ENCODE data around the gene NDE1.
A peak's percentile ranks its signal among the peaks of the same experiment; 100 is the strongest.
"Not testable (repeated sequence)": the region's sequence is repeated elsewhere in the genome, so short reads cannot be mapped to it uniquely, and the experiment has no call there.

Gene NDE1

DNA sequence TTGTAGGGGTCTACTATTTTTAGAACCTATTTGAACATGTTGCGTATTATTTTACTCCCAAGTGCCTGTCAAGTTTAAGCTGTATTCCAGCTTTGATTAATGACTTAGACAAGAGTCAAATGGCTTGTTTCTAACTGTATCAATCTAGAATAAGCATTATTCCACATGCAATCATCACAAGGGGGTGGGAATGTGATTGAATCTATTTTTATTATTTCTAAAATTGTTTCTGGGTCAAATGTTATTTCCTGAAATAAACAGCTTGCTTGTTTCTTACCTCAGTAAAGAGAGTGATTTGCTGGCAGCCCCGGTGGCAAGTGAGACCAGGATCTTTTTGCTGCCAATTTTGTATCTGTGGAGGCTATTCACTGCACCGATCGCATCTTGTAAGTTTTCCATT is 28.6 kb upstream of the NDE1 start:
- DNase-seq, result no peak

DNA sequence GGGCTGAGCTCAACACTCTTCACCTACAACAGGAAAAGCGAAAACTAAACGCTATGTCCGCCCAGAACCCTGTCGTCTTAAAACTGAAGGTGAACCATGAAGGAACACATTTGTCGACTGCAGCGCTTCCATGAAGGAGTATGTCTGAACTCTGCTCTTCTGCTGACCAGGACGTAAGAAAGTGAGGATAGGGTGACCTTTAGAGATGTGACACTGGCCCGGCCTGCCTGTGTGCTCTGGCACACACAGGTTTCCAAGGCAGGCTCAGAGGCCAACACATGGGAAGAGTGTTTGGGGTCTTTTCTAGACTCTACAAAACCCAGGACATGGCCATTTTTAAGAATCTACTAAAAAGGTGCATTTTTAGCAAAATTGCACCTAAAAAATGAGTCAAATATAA is 28.2 kb upstream of the NDE1 start:
- DNase-seq, result no peak

DNA sequence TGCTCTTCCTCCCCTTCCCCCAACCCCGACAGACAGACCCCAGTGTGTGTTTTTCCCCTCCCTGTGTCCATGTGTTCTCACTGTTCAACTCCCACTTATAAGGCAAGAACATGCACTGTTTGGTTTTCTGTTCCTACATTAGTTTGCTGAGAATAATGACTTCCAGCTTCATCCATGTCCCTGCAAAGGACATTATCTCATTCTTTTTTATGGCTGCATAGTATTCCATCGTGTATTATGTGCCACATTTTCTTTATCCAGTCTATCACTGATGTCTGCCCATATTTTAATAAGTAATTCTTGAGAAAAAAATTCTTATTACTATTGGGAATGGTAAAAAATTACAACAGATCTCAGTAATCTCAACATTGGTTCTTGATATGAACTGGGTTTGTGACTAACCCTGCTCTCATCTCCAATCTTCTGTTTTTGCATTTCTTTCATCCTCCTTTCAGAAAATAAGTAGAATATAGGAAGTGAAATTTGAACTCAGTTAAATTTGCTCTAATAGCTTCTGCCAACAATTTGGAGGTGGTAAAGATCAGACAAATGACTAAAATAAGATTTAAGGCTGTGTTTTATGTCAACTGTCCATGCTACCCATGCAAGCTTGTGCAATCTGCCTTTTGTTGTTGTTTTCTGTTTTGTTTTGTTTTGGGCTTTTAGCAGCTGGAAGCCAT is 18.2 kb upstream of the NDE1 start:
- no peak for DNase-seq

DNA sequence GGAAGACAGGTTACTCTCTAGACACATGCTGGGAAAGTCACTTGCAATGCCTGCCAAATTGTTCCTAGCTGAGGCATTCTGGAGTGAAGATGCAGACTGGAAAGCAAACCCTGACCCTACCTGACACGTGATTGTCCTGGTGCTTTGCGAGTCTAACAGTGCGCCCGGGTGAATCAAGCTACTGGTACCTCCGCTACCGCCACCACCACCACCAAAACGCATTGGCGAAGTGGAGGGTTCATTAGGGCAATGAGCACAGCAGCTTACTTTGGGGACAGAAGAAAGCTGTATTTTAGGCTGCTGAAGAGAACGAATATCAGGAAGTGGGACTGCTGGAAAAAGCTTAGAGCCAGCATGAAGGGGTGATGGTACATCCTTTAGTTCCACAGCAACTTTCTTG is 14.1 kb upstream of the NDE1 start:
- no peak for DNase-seq

DNA sequence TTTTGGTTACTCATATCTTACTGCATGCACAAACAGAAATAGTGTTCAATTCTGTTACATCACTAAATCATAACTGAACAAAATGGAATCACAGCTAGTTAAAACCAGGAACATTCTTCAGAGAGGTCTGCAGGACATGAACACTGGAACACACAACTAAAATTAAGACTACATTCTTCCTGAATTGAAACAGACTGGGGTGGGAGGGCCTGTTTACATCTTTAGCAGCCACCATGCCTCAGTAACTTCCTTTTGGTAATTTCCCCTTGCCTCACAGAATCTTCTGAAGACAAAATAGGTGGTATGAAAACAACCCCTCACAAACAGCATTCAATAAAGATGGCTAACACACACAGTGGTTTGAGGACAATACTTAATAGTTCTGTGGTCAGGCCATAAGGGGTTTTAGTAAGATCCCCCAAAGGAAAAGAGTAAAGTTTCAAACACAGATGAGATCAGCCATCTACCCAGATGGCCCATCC is 13.6 kb upstream of the NDE1 start:
- no peak for DNase-seq

DNA sequence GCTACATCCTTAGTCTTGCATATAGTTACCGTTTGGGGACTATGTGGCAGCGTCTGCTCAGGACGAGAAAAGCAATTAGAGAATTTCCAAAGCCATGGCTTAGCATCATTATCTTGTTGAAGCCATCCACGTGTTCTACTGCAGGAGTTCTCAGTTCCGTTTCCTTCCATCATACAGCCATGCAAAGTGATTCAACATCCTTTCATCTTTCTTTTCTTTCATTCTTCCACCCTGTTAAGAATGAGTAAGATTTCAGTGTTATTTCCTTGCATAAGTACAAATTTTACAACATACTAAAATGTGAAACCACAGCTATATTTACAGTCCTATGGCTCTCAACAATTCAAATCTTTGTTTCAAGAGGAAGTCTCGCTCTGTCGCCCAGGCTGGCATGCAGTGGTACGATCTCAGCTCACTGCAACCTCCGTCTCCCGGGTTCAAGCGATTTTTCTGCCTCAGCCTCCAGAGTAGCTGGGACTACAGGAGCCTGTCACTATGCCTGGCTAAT is 10.9 kb upstream of the NDE1 start:
- DNase-seq, result no peak

DNA sequence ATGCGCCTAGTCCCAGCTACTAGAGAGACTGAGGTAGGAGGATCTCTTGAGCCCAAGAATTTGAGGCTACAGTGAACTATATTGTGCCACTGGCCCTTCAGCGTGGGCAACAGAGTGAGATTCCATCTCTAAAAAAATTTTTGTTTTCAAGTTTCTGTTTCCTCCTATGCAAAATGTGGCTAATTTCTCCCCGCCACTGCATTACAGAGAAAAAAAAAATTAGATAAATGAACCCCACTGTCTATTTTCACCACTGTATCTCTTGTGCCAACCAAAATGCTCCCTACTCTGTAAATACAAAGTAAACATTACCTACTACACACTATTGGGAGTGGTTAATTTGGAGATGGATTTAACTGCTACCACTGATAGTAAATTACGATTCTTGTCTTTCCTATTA is 9.1 kb upstream of the NDE1 start:
- DNase-seq, result no peak

DNA sequence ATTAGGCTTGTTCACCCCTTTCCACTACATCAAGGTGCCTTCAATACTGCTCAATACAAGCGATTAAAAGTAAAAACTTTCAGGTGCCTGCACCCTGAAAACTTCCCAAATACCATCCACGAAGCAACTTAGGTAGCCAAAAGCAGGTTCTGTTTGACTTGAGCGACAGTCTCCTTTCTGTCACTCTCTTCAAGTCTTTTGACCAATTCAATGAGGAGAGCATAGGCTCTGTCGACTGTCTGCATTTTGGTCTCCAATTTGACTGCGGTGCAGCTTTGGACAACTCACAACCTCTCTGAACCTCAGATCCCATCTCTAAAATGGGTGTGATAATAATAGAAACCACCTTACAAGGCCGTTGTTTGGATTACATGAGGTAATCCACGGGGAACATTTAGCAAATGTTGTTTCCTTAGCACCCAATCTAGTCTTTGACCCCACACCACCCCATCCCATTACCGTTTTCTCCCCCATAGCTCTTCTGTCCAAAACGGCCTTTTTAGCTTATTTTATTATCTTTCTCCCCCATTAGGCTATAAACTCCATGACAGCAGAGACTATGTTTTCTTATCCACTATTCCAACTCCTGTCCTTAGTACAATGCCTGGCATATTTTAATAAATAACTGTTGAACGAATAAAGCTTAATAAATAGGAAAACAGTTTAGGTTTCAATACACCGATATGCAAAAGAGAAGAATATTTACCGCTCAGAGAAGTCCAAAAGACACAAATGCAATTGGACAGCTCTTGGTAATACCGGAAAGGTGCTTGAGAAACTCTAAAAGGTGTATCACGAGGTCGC is 8.1 kb upstream of the NDE1 start:
- DNase-seq, result no peak

DNA sequence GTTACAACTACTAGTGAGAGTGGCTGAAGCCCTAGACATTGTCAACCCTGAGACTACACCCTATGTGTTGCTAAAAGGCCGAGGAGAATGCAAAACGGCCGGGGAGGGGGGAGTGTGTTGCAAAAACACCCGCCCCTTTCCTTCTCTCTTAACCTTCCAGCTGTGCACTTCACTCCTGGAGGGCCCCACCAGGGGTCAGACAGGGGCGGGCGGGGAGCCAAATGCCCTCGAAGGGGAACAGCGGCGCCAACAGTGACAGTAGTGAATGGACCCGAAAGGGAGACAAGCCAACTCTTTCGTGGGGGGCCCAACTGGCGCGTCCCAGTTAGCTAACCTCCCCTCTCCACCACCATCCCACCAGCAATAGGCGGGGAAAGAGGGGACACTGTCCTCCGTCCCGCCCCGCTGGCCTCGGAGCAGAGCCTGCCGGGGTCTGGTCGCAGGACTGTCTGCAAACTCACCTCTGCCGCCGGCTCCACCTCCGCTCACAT is 7.4 kb upstream of the NDE1 start:
- DNase-seq, result peak; percentile 46

DNA sequence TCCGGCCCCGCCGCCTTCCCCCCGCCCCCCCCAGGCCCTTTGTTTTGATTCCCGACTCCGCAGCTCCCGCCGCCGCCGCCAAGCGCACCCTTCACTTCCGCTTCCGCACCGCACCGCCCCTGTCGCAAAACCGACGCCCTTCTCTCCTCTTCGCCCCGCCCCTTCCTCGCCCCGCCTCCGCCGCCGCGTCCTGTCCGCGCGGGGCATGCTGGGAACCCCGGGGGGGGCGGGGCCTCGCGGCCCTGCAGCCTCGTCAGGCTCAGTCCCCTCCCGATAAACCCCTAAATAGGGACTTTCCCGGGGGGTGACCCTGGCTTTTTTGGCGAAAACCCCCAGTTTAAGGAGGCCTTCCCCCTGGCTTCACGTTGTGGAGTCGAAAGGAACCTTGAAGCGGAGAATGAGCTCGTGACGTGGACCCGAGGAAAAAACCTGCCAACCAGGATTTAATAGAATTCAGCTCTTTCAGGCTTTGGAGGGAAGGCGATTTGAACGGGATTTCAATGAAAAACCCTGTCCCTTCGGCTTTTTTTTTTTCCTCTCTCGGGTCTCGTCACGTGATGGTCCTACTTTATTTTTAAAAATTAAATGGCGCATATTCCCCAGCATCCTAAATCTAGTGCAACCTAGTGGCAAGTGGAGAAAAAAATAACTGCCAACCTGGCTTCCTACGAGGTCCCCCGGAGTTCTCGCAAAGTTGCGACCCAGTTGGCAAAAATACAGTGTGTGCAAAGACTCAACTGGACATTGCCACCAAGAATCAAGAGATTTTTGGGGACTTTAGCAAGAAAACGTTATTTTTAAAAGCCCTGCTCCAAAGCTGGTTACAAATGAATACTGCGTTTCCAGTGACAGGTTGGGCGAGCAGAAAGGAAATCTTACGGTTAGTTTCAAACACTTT is 6.7 kb upstream of the NDE1 start, which contains the start of gene MARF1:
Gene MARF1 (minus strand): TSS at position 107 of the 898 bp plus-strand sequence. CDS start 3,921 bp downstream, outside the sequence.
- peak; percentile 70 for DNase-seq

DNA sequence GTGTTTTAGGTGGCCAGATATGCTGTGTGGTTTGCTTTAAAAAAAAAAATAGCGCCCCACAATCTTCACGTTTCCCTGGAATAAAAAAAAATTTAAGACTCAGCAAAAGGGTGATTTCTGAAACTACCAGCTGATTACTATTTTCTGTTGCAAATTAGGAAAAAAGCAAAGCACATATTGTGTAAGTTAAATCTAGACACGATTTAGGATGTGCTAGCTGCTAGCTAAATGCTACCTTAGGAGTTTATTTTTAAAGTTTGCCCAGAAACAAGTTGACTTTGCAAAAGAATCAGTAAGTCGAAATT is 6.1 kb upstream of the NDE1 start:
- no peak for DNase-seq

DNA sequence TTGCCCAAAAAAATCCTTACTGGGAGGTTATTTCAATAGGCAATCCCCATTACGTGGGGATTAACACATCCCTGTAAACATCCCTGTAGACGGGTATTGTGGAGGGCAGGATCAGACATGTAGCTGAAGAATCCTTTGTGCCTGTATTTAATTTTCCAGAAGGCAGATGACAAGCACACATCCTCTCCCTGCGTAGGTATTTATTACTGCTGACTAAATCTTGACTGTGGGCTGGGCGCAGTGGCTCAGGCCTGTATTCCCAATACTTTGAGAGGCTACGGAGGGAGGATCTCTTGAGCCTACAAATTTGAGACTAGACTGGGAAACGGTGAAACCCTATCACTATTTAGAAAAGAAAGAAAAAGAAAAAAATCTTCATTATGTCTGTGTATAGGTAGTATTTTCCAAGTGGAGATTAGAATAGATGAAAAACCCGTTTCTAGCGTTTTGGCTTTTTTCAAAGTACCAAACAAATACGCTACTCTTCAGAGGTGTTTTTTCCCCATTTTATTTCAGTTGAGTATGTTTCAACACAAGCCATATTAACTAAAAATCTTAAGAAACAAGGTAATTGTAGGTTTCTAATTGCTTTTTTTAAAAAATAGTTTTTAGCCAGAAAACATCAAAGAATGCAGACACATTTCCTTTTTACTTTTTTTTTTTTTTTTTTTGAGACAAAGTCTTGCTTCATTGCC is 5.6 kb upstream of the NDE1 start:
- peak; percentile 20 for DNase-seq

DNA sequence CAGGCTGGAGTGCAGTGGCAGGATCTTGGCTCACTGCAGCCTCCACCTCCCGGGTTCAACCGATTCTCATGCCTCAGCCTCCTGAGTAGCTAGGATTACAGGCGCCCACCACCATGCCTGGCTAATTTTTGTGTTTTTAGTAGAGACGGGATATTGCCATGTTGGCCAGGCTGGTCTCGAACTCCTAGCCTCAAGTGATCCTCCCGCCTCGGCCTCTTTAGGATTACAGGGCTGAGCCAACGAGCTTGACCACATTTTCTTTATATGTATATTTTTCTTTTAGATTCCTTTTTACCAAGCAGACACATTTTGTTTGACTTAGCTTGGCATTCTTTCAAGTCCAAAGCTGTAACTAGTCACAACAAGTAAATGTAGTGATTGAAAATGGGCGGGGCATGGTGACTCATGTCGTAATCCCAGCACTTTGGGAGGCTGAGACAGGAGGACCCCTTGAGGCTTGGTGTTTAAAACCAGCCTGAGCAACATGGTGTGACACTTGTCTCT is 5.0 kb upstream of the NDE1 start:
- not testable (repeated sequence) for DNase-seq

DNA sequence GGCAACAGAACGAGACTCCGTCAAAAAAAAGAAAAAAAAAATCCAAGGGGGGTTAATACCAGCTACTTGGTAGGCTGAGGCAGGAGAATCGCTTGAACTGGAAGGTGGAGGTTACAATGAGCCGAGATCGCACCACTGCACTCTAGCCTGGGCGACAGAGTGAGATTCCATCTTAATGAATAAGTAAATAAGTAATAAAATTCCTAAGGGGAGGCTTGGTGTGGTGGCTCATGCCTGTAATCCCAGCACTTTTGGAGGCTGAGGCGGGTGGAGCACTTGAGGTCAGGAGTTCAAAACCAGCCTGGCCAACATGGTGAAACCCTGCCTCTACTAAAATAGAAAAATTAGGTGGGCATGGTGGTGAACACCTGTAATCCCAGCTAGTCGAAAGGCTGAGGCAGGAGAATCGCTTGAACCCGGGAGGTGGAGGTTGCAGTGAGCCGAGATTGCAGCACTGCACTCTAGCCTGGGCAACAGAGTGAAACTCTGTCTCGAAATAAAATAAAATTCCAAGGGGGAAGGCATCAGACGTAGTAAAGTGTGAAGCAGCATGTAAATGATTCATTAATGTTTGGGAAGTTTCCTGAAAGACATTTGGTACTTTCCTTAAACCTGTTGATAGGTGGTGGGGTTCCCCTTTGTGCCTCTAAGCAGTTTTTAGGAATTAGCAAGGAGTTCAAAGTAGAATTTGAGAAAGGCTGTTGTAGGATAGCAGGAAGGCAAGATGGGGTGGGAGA is 3.3 kb upstream of the NDE1 start:
- DNase-seq, result not testable (repeated sequence)

DNA sequence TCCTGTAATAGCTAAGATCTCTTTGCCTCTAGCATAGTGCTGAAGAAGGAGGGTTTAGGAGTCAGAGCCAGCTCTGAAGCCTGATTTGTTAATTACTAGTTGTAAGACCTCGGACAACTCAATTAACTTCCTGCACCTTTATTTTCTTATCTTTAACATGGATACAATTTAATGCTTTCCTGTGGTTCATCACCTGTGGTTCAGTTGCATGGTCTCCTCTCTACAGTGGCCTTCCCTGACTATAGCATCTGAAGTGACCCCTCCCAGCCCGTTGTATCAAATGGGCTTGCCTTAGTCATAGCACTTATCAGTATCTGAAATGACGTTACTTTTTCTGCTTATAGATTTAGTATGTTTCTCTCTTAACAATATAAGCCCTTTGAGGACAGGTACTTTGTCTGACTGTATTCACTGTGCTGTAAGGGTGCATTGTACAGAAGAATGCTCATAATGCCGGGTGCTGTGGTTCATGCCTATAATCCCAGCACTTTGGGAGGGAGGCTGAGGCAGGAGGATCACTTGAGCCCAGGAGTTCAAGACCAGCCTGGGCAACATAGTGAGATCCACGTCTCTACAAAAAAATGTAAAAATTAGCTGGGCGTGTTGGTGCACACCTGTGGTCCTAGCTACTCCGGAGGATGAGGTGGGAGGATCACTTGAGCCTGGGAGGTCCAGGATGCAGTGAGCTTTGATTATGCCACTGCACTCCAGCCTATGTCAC is 2.6 kb upstream of the NDE1 start:
- DNase-seq, result no peak

DNA sequence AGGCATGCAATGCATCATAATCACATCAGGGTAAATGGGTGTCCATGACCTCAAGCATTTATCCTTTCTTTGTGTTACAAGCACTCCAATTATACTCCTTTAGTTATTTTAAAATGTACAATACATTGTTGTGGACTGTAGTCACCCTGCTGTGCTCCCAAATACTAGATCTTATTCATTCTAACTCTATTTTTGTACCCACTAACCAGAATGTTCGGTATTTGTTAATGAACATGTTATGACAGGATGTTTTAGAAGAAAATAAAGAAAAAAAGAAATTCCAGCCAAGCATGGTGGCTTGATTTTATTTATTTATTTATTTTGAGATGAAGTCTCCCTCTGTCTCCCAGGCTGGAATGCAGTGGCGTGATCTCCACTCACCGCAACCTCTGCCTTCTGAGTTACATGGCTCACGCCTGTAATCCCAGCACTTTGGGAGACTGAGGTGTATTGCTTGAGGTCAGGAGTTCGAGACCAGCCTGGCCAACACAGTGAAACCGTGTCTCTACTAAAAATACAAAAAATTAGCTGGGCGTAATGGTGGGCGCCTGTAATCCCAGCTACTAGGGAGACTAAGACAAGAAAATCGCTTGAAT is 1.8 kb upstream of the NDE1 start:
- DNase-seq, result no peak

DNA sequence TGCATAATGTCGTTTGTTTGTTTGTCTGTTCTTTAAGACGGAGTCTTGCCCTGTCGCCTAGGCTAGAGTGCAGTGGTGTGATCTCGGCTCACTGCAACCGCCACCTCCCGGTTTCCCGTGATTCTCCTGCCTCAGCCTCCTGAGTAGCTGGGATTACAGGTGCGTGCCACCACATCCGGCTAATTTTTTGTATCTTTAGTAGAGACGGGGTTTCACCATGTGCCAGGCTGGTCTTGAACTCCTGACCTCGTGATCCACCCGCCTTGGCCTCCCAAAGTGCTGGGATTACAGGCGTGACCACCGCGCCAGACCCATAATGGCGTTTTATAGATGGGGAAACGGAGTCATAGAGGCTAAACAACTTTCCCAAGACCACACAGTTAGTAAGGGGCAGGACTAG is 734 bp upstream of the NDE1 start:
- DNase-seq, result not testable (repeated sequence)

DNA sequence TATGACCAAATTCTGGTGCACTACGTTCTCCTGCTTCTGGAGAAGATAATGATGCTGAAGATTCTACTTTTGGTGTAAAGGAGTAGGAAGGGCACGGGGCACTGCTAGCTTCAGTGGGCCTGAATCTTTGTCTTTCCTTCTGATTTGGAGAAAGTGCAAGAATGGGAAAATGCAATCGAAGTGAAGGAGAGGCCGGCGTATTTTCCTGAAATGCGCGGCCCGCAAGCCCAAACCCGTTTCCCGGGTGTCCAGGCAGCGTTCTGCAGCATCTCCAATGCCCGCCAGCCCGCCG is 372 bp upstream of the NDE1 start:
- DNase-seq, result no peak

DNA sequence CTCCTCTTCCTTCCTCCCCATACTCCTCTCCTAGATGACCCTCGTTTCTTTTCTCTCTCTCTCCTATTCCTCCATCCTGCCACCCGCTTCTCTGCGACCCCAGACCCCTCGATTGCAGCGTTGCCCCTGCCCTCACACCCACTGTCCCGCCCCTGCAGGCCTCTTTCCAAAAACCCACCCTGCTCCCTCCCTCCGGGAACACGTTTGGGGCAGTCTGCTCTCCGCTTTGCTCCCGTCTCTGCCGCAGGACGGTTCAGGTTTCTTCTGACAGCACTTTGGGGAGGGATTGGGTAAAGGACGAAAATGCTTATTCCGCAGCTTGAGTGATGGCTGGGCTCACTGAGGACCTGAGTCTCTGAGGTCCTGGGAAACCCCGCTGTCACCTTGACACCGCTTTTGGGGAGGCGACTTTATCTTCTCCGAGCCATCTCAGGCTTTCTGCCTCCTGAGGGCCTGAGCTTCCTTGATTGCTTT is 690 bp downstream of the NDE1 start:
- DNase-seq, result no peak

DNA sequence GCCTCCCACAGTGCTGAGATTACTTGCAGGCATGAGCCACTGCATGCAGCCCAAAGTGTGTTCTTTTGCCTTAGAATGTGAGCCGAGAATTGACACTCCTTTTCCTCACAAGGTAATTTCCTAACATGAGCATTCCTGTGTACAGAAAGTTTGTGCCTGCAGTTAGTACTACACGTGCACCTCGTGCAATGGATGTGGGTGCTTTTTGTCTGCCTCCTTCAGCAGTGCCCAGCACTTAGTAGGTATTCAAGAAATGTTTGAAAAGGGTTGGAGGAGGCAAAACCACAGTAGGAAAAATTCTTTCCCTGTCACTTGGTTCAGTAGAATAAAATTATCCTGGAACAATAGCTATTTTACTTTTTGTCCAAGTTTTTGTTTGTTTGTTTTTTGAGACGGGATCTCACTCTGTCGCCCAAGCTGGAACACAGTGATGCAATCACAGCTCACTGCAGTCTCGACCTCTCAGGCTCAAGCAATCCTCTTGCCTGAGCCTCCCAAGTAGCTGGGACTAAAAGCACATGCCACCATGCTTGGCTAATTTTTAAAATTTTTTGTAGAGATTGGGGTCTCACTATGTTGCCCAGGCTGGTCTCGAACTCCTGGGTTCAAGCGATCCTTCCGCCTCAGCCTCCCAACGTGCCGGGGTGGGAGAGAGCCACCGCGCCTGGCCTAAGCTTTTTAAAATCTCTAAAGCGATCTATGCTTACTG is 2.4 kb downstream of the NDE1 start:
- DNase-seq, result no peak

All from NCI-H524 treated with DMSO at 0.1 percent for 48 hours (cell line).